Central memory CD8-positive, alpha-beta T cell (primary cell): ENCODE data around the gene VPS33B.

Experiments
- ATAC-seq: fragments of 150-1000 bp; cut with Tn5 transposase; replicated peaks from 2 replicates; pipeline ENCODE4 v1.10.0; 2022; ENCODE audit warnings: mild to moderate bottlenecking, moderate FRiP score, moderate number of reproducible peaks; ENCODE audit not compliant: poor library complexity, severe bottlenecking; ENCODE audit errors: extremely low read depth
- DNase-seq, 2 donors: peaks; one replicate each; pipeline ENCODE4 v3.0.0; 2021; ENCODE audit warnings: low spot score in 2 of 2
- H3K27ac Mint-ChIP-seq: one replicate; pipeline ENCODE4 v1.8.0; 2022; ENCODE audit warnings: low read depth, mild to moderate bottlenecking, moderate library complexity, mixed read lengths
- H3K27me3 Mint-ChIP-seq: one replicate; pipeline ENCODE4 v1.8.0; 2022; ENCODE audit warnings: mixed read lengths
- H3K36me3 Mint-ChIP-seq: one replicate; pipeline ENCODE4 v1.8.0; 2022; ENCODE audit warnings: mild to moderate bottlenecking, moderate library complexity, mixed read lengths; ENCODE audit not compliant: insufficient read depth
- H3K4me1 Mint-ChIP-seq: one replicate; pipeline ENCODE4 v1.8.0; 2022; ENCODE audit warnings: mixed read lengths
- H3K4me3 Mint-ChIP-seq: one replicate; pipeline ENCODE4 v1.8.0; 2022; ENCODE audit warnings: mild to moderate bottlenecking, moderate library complexity, mixed read lengths
- H3K9me3 Mint-ChIP-seq: one replicate; pipeline ENCODE4 v1.8.0; 2022; ENCODE audit warnings: mixed read lengths

VPS33B gene

GRCh38 chr15:90950676-90951075 lies 71.7 kb downstream of the VPS33B start:
- H3K27me3 Mint-ChIP-seq: no peaks in the 10 kb centered on the region
- H3K36me3 Mint-ChIP-seq: peaks cover 38% of the 10 kb centered on the region
- DNase-seq: no peak
- no peak for ATAC-seq
- H3K27ac Mint-ChIP-seq: no peak overlapping the region
- no peak overlapping the region for H3K4me3 Mint-ChIP-seq
- no peaks in the 10 kb centered on the region for H3K9me3 Mint-ChIP-seq
- peaks cover 9% of the 10 kb centered on the region for H3K4me1 Mint-ChIP-seq

GRCh38 chr15:90949979-90950675 lies 72.3 kb downstream of the VPS33B start:
- Mint-ChIP-seq H3K27me3 (no peaks in the 10 kb centered on the region), H3K4me3 (no peak overlapping the region), H3K36me3 (peaks cover 38% of the 10 kb centered on the region), H3K9me3 (no peaks in the 10 kb centered on the region), H3K27ac (no peak overlapping the region), H3K4me1 (peaks cover 9% of the 10 kb centered on the region)
- no peak for ATAC-seq
- DNase-seq: no peak
